Naive B cell (primary cell): ENCODE data around the gene CYBA. TPM values are rescaled to one million over a fixed set of nuclear protein-coding genes. Genes with fewer than 3 reads are reported as not detected.

Experiments
- ATAC-seq, 2 donors: fragments of 150-1000 bp; cut with Tn5 transposase; 2 replicates each; pipeline ENCODE4 v1.10.0; 2021; ENCODE audit warnings: low read depth in 2 of 2, mild to moderate bottlenecking in 2 of 2, moderate library complexity in 2 of 2
- DNase-seq: peaks from one replicate; pipeline ENCODE4 v3.0.0; 2022
- H3K27ac Mint-ChIP-seq, 6 donors: one replicate each; pipeline ENCODE4 v1.8.0; 2020 to 2022; ENCODE audit warnings: mild to moderate bottlenecking in 6 of 6, mixed read lengths in 6 of 6, moderate library complexity in 5 of 6, inconsistent platforms in 2 of 6
- H3K27me3 Mint-ChIP-seq, 3 donors: one replicate each; pipeline ENCODE4 v1.8.0; 2021 to 2022; ENCODE audit warnings: mixed read lengths in 3 of 3, mild to moderate bottlenecking in 1 of 3
- H3K36me3 Mint-ChIP-seq, 2 donors: one replicate each; pipeline ENCODE4 v1.8.0; 2020 to 2022; ENCODE audit warnings: mixed read lengths in 2 of 2, inconsistent platforms in 1 of 2, mild to moderate bottlenecking in 1 of 2
- H3K4me1 Mint-ChIP-seq, 3 donors: one replicate each; pipeline ENCODE4 v1.8.0; 2020 to 2022; ENCODE audit warnings: mixed read lengths in 3 of 3, inconsistent platforms in 1 of 3, mild to moderate bottlenecking in 1 of 3, moderate library complexity in 1 of 3
- H3K4me3 Mint-ChIP-seq, 8 donors: one replicate each; pipeline ENCODE4 v1.8.0; 2020 to 2022; ENCODE audit warnings: mild to moderate bottlenecking in 8 of 8, mixed read lengths in 8 of 8, moderate library complexity in 8 of 8, inconsistent platforms in 2 of 8
- H3K9me3 Mint-ChIP-seq, 7 donors: one replicate each; pipeline ENCODE4 v1.8.0; 2020 to 2022; ENCODE audit warnings: mixed read lengths in 7 of 7, mild to moderate bottlenecking in 5 of 7, inconsistent platforms in 2 of 7, moderate library complexity in 1 of 7
- polyA plus RNA-seq, 6 donors: library from polyadenylated mRNA; unstranded; fragments of 300-500 nt; fragmentation: Illumina TruSeq; gene quantifications; one replicate each; pipeline ENCODE4 v1.2.3, GENCODE V29; 2021; ENCODE audit warnings: low read depth in 6 of 6

The CYBA gene
- polyA plus RNA-seq, 6 donors from 2014 or later: 1,408 to 2,468 (median 1,616) TPM

DNA sequence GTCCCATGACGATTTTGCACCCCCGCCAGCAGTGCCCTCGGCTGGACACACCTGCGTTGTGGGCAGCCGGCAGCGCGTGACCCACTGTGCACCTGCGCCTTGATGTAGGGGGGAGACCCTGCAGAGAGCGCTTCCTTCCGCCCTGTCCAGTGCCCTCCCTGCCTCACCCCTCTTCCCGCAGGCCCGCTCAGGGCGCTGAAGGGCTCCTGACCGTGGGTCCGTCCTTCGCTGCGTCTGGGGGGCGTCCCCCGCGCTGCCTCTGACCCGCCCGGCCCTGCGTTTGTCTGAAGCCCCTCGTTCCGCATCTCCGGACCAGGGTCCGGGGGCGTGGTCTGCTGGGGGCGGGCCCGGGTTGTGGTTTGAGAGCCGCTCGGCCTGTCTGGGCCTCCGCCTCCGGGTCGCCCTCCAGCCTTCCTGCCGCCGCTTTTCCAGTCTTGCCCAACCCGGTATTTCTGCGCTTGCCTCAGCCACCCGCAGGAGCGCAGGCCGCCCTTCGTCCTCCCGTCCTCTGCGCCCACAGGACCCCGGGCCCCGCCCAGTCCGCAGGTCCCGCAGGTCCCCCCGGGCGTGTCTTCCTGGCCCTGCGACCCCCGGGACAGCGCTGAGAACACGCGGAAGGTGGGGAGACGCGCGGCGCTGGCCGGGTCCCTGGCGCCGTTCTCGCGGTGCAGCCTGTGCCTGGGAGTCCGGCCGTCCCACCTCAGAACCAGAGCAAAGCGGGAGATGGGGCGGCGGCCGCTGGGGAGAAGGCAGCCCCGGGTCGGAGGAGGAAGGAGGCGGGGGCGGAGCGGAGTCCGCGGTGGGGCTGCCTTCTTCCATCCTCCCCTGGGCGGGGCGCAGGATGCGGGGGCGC is 16.5 kb downstream of the CYBA start:
- no peaks in the 10 kb centered on the region for H3K27me3 Mint-ChIP-seq
- H3K36me3 Mint-ChIP-seq: no peaks in the 10 kb centered on the region
- peaks cover 32 to 54% (median 44%) of the 10 kb centered on the region in 3 donors for H3K4me1 Mint-ChIP-seq
- ATAC-seq: peak; percentile 57 to 58
- DNase-seq: peak; percentile 58
- no peaks in the 10 kb centered on the region for H3K9me3 Mint-ChIP-seq
- H3K27ac Mint-ChIP-seq: peak overlapping the region; percentile 58 to 96 (median 86)
- H3K4me3 Mint-ChIP-seq: peak overlapping the region; percentile 83 to 91 (median 86)

DNA sequence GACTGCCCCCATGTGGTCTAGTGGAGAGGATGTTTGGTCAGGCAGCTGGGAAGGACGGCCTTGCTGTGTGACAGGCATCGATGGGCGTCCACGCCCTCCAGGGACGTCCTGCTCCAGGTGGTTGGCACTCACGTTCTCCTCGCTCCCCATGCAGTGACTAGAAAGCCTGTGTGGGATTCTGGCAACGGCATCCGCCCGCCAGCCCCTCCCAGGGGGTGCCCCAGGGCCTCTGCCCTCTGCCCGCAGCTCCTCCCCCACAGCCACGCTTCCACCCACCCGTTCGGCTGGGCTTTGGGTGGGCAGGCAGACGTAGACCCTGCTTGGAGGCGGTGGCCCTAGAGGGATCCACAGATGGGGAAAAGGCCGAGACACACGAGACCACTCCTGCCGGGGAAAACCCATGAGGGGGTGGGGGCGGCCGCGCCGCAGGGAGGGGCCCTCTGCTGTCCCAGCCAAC is 17.1 kb downstream of the CYBA start:
- Mint-ChIP-seq H3K9me3 (no peaks in the 10 kb centered on the region), H3K4me1 (peaks cover 29 to 49% (median 42%) of the 10 kb centered on the region in 3 donors), H3K27ac (peak overlapping the region; percentile 81 to 96 (median 86)), H3K27me3 (no peaks in the 10 kb centered on the region), H3K4me3 (peak overlapping the region; percentile 83 to 91 (median 86)), H3K36me3 (no peaks in the 10 kb centered on the region)
- ATAC-seq: peak; percentile 48 to 52
- peak; percentile 85 for DNase-seq

DNA sequence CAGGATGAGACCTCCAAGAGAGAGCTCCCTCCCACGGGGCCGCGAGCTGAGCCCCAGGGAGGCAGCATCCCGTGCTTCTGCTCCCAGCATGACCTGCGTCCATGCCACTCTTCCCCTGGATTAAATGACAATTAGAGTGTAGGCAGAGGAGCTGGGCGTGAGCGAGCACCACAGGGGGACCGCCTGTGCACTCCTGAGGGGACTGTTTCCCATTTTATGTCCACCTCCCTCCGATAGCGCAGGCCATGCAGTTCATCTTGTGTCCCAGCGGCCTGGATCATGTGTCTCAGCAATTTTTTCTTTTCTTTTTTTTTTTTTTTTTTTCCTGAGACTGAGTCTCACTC is 18.3 kb downstream of the CYBA start:
- no peaks in the 10 kb centered on the region for H3K27me3 Mint-ChIP-seq
- DNase-seq (no peak), ATAC-seq (no peak)
- no peaks in the 10 kb centered on the region for H3K36me3 Mint-ChIP-seq
- peak overlapping the region in 4 of 6 donors; percentile 10 to 96 (median 80) for H3K27ac Mint-ChIP-seq
- H3K4me1 Mint-ChIP-seq: peaks cover 19 to 42% (median 30%) of the 10 kb centered on the region in 3 donors
- peak overlapping the region in 5 of 8 donors; percentile 32 to 89 (median 57) for H3K4me3 Mint-ChIP-seq
- no peaks in the 10 kb centered on the region for H3K9me3 Mint-ChIP-seq

- Mint-ChIP-seq H3K36me3 (no peaks in the 10 kb centered on the region), H3K4me1 (peaks cover 15 to 39% (median 25%) of the 10 kb centered on the region in 3 donors), H3K4me3 (peak overlapping the region in 4 of 8 donors; percentile 32 to 89 (median 52)), H3K9me3 (no peaks in the 10 kb centered on the region), H3K27me3 (no peaks in the 10 kb centered on the region), H3K27ac (peak overlapping the region in 4 of 6 donors; percentile 10 to 96 (median 80))
- ATAC-seq: no peak
- no peak for DNase-seq
Observed at GRCh38 chr16:88631920-88632586, 18.8 kb downstream of the CYBA start.

DNA sequence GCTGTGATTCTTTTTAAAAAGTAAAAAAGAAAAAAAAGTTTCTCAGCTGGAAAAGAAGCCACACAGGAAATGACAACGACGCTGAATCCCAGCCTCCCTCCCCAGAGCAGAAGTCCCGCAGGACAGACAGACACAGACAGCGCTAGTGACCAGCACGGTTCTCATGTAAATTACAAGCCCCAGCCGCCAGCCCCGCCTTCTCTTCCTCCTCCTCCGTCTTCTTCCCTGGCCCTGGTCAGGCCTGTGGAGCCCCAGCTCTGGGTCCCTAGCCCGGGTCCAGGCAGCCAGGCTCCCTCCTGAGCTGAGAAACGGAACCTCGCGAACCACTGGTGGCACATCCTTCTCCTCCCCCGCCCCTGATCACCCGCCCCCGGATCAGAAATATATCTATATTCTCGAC is 19.5 kb downstream of the CYBA start:
- Mint-ChIP-seq H3K4me3 (peak overlapping the region in 1 of 8 donors; percentile 47), H3K9me3 (no peaks in the 10 kb centered on the region), H3K36me3 (no peaks in the 10 kb centered on the region), H3K27me3 (no peaks in the 10 kb centered on the region), H3K4me1 (peaks cover 14 to 36% (median 24%) of the 10 kb centered on the region in 3 donors), H3K27ac (peak overlapping the region in 4 of 6 donors; percentile 43 to 83 (median 54))
- DNase-seq (no peak), ATAC-seq (no peak)

GRCh38 chr16:88630941-88631340 is 19.9 kb downstream of the CYBA start:
- Mint-ChIP-seq H3K27me3 (no peaks in the 10 kb centered on the region), H3K36me3 (no peaks in the 10 kb centered on the region), H3K4me1 (peaks cover 12 to 31% (median 21%) of the 10 kb centered on the region in 3 donors), H3K9me3 (no peaks in the 10 kb centered on the region), H3K27ac (peak overlapping the region in 1 of 6 donors; percentile 54), H3K4me3 (peak overlapping the region in 1 of 8 donors; percentile 47)
- DNase-seq (no peak), ATAC-seq (no peak)

- Mint-ChIP-seq H3K4me1 (peaks cover 9 to 26% (median 18%) of the 10 kb centered on the region in 3 donors), H3K36me3 (no peaks in the 10 kb centered on the region), H3K27ac (no peak overlapping the region), H3K27me3 (no peaks in the 10 kb centered on the region), H3K9me3 (no peaks in the 10 kb centered on the region), H3K4me3 (peak overlapping the region in 1 of 8 donors; percentile 2)
- DNase-seq (no peak), ATAC-seq (no peak)
Observed at GRCh38 chr16:88630433-88630832, 20.4 kb downstream of the CYBA start.

- Mint-ChIP-seq H3K4me1 (peaks cover 4 to 21% (median 15%) of the 10 kb centered on the region in 3 donors), H3K36me3 (no peaks in the 10 kb centered on the region), H3K27ac (peak overlapping the region in 1 of 6 donors; percentile 21)
Observed at GRCh38 chr16:88629835-88630234, 21.0 kb downstream of the CYBA start.

GRCh38 chr16:88628512-88628974 is 22.3 kb downstream of the CYBA start:
- Mint-ChIP-seq H3K36me3 (no peaks in the 10 kb centered on the region), H3K4me3 (no peak overlapping the region), H3K4me1 (peaks cover 4 to 18% (median 14%) of the 10 kb centered on the region in 3 donors), H3K27ac (peak overlapping the region in 5 of 6 donors; percentile 7 to 82 (median 56)), H3K9me3 (no peaks in the 10 kb centered on the region), H3K27me3 (no peaks in the 10 kb centered on the region)
- ATAC-seq (no peak), DNase-seq (no peak)

More at GRCh38 chr16:88629835-88630234, 21.0 kb downstream of the CYBA start:
- Mint-ChIP-seq H3K4me3 (peak overlapping the region in 1 of 8 donors; percentile 15), H3K27me3 (no peaks in the 10 kb centered on the region), H3K9me3 (no peaks in the 10 kb centered on the region)
- no peak for DNase-seq
- no peak for ATAC-seq

DNA sequence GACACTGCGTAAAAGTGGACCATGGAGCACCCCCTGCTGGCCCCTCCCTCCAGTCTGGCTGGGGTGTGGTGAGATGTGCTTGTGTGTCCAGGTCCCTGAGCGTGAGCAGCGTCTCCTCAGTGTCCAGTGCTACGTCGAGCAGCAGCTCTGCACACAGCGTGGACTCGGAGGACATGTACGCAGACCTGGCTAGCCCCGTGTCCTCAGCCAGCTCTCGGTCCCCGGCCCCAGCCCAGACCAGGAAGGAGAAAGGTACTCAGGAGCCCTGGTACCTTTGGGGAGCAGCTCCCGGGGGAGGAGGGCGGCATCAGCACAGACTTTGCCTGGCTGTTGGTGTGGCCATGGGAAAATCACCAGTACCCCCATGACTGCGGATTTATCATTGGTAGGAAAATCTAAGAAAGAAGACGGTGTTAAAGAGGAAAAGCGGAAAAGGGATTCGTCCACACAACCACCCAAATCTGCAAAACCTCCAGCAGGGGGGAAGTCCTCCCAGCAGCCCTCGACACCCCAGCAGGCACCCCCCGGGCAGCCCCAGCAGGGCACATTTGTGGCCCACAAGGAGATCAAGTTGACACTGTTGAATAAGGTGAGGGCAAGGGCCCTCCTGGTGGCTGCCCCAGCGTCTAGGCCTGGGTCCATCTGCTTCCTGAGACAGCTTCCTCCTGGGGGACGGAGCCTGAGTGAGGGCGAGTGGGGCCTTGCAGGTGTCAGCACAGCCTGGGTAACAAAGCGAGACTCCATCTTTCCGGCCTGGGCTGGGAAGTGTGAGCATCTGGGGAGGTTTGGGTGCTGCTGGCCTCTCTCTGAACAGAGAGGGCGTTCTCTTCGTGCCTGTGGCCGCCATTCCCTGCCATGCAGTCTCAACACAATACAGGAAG is 23.1 kb downstream of the CYBA start:
- DNase-seq (no peak), ATAC-seq (peak in 1 of 2 donors; percentile 20)
- Mint-ChIP-seq H3K36me3 (peaks cover 0 to 7% of the 10 kb centered on the region in 2 donors), H3K4me1 (peaks cover 4 to 11% (median 6%) of the 10 kb centered on the region in 3 donors), H3K27ac (peak overlapping the region in 2 of 6 donors; percentile 47 to 72), H3K27me3 (no peaks in the 10 kb centered on the region), H3K9me3 (no peaks in the 10 kb centered on the region), H3K4me3 (peak overlapping the region in 1 of 8 donors; percentile 66)

DNA sequence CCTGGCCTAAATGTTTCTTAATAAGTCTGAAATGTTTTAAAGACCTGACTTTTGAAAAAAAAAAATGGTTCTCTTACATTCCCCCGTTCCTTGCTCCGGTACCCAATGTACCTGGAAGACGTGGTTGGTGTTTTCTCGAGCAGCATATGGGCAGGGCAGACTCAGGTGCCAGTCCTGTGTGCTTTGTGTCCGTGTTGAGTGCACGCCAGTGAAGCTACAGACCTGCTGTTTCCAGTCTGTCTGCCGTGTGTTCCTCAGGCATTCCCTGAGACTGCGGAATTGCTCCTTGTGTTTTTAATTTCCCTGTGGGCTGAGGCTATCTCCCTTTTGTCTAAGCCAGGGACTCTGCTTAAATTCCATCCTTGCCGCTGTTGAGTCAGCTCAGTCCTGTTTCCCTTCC is 24.2 kb downstream of the CYBA start:
- DNase-seq: no peak
- Mint-ChIP-seq H3K27ac (peak overlapping the region in 2 of 6 donors; percentile 15 to 39), H3K27me3 (no peaks in the 10 kb centered on the region), H3K36me3 (peaks cover 0 to 8% of the 10 kb centered on the region in 2 donors), H3K9me3 (no peaks in the 10 kb centered on the region), H3K4me1 (peaks cover 0 to 6% (median 2%) of the 10 kb centered on the region in 3 donors), H3K4me3 (no peak overlapping the region)
- ATAC-seq: no peak

DNA sequence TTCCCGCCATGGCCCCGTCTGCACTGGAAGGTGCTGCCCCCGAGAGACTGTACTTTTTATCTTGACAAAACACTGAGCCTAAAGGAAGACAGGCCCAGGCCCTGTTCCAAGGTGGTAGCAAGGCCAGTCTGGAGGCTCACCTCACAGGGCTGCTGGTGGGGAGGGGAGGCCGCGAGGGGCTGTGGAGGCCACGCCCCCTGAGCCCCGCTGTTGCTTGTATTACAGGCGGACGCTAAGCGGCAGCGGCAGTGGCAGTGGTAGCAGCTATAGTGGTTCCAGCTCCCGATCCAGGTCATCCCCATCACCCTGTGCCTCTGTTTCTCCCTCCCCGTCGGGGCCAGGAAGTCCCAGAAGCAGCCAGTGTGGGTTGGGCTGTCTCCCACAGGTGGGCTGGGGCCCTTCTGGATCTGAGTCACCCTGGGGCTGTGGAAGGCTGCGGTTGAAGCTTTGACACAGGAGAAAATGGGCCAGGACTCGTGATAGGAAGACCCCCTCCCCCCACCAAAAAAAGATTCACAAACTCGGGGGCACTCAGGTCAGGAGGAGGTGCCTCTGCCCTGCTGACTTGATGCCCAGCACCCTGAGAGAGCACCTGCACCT is 25.8 kb downstream of the CYBA start:
- ATAC-seq (no peak), DNase-seq (no peak)
- peaks cover 0 to 9% (median 6%) of the 10 kb centered on the region in 3 donors for H3K4me1 Mint-ChIP-seq
- H3K27ac Mint-ChIP-seq: no peak overlapping the region
- peaks cover 0 to 8% of the 10 kb centered on the region in 2 donors for H3K36me3 Mint-ChIP-seq
- no peaks in the 10 kb centered on the region for H3K9me3 Mint-ChIP-seq
- H3K4me3 Mint-ChIP-seq: no peak overlapping the region
- no peaks in the 10 kb centered on the region for H3K27me3 Mint-ChIP-seq
